SK-N-SH (cell line): ENCODE data around the gene PGBD2. TPM values are rescaled to one million over a fixed set of nuclear protein-coding genes. Genes with fewer than 3 reads are reported as not detected.

Experiments used
- CTCF ChIA-PET: fragments of 300-600, 350-600 bp; formaldehyde crosslinking; extraction: SDS; loops from one replicate; lab custom pipeline; 2021; lab: Yijun Ruan, JAX
- POLR2A ChIA-PET: fragments of 350-600 bp; sonication (Branson Sonifier 250); formaldehyde crosslinking; extraction: SDS; loops from one replicate; lab custom pipeline; 2020; ENCODE audit warnings: antibody characterized with exemption, inconsistent platforms; lab: Yijun Ruan, JAX
- DNase-seq: peaks from one replicate; pipeline ENCODE4 v3.0.0; 2012
- H2AFZ ChIP-seq: fragments of 200-600 bp; sonication (generic); 2 replicates; pipeline ENCODE4 v1.8.1; 2016; ENCODE audit warnings: antibody characterized with exemption, mild to moderate bottlenecking, low read depth
- H3F3A ChIP-seq: fragments of 200-600 bp; sonication (generic); replicated peaks from 2 replicates; pipeline ENCODE3; 2016; ENCODE audit warnings: antibody characterized with exemption, mild to moderate bottlenecking; ENCODE audit not compliant: insufficient read depth
- H3K27ac ChIP-seq, 2 experiments: fragments of 200-500 bp in 1 of 2; fragments of 200-600 bp in 1 of 2; sonication (Bioruptor generic) in 1 of 2; sonication (generic), shearing (Covaris generic) in 1 of 2; 2 replicates each; pipeline versions ENCODE4 v1.5.1 to v1.6.1; 2014 to 2016; ENCODE audit warnings: low read depth in 2 of 2, inconsistent platforms in 1 of 2, low read length in 1 of 2, mild to moderate bottlenecking in 1 of 2, mixed read lengths in 1 of 2
- H3K27me3 ChIP-seq: fragments of 200-600 bp; sonication (generic), shearing (Covaris generic); 2 replicates; pipeline ENCODE4 v1.6.1; 2016; ENCODE audit warnings: mixed run types; ENCODE audit not compliant: insufficient read depth
- H3K36me3 ChIP-seq, 2 experiments: fragments of 200-500 bp in 1 of 2; fragments of 200-600 bp in 1 of 2; sonication (Bioruptor generic) in 1 of 2; sonication (generic) in 1 of 2; replicated peaks in 1 of 2; 2 replicates each; pipeline versions ENCODE3 to v1.5.1; 2014 to 2016; ENCODE audit warnings: low read length in 1 of 2, mild to moderate bottlenecking in 1 of 2; ENCODE audit not compliant: insufficient read depth in 2 of 2, control insufficient read depth in 1 of 2
- H3K4me1 ChIP-seq, 2 experiments: fragments of 200-500 bp in 1 of 2; fragments of 200-600 bp in 1 of 2; sonication (Bioruptor generic) in 1 of 2; sonication (generic), shearing (Covaris generic) in 1 of 2; 2 replicates each; pipeline versions ENCODE4 v1.5.1 to v1.6.1; 2014 to 2016; ENCODE audit warnings: low read depth in 1 of 2, low read length in 1 of 2, mixed run types in 1 of 2; ENCODE audit not compliant: insufficient read depth in 2 of 2, control insufficient read depth in 1 of 2
- H3K4me2 ChIP-seq: fragments of 200-600 bp; sonication (generic), shearing (Covaris generic); 2 replicates; pipeline ENCODE4 v1.6.1; 2017; ENCODE audit warnings: mixed run types
- H3K4me3 ChIP-seq, 2 experiments: fragments of 200-500 bp in 1 of 2; fragments of 200-600 bp in 1 of 2; sonication (Bioruptor generic) in 1 of 2; sonication (generic), shearing (Covaris generic) in 1 of 2; 2 replicates each; pipeline versions ENCODE4 v1.5.1 to v1.8.1; 2014 to 2016; ENCODE audit warnings: low read depth in 2 of 2, inconsistent platforms in 1 of 2, low read length in 1 of 2, mild to moderate bottlenecking in 1 of 2, mixed read lengths in 1 of 2, moderate library complexity in 1 of 2
- H3K79me2 ChIP-seq: fragments of 200-600 bp; sonication (generic); 2 replicates; pipeline ENCODE4 v1.8.1; 2017; ENCODE audit warnings: mild to moderate bottlenecking; ENCODE audit not compliant: insufficient read depth
- H3K9ac ChIP-seq: fragments of 200-600 bp; sonication (generic); 2 replicates; pipeline ENCODE4 v1.6.1; 2017; ENCODE audit warnings: mixed run types
- H3K9me2 ChIP-seq: fragments of 200-600 bp; sonication (generic); 2 replicates; pipeline ENCODE4 v1.6.1; 2017; ENCODE audit warnings: mixed run types
- H3K9me3 ChIP-seq: fragments of 200-600 bp; sonication (generic); 2 replicates; pipeline ENCODE4 v1.6.1; 2017; ENCODE audit warnings: mixed run types, mild to moderate bottlenecking, moderate library complexity
- H4K20me1 ChIP-seq: fragments of 200-600 bp; sonication (generic); 2 replicates; pipeline ENCODE4 v1.6.1; 2017; ENCODE audit warnings: mild to moderate bottlenecking, mixed run types; ENCODE audit not compliant: insufficient read depth
- EP300 ChIP-seq, 2 experiments: IDR thresholded peaks; 2 replicates each; pipeline versions ENCODE4 v1.4.0 to v1.6.1; 2012; ENCODE audit warnings: borderline replicate concordance in 1 of 2, low read depth in 1 of 2, low read length in 1 of 2
- FOXJ3 ChIP-seq: sonication (generic); formaldehyde crosslinking; IDR thresholded peaks from 2 replicates; pipeline ENCODE4 v1.5.1; 2020; ENCODE audit warnings: mild to moderate bottlenecking, missing genetic modification reagents
- FOXM1 ChIP-seq: IDR thresholded peaks from 2 replicates; pipeline ENCODE4 v1.4.0; 2012; ENCODE audit warnings: low read depth, mild to moderate bottlenecking
- GABPA ChIP-seq: IDR thresholded peaks from 2 replicates; pipeline ENCODE4 v1.4.0; 2012; ENCODE audit warnings: low read depth, mild to moderate bottlenecking
- MAX ChIP-seq: IDR thresholded peaks from 2 replicates; pipeline ENCODE4 v1.4.0; 2012; ENCODE audit warnings: low read depth
- MEF2A ChIP-seq: IDR thresholded peaks from 2 replicates; pipeline ENCODE4 v1.4.0; 2012; ENCODE audit warnings: low read depth, borderline replicate concordance
- MXI1 ChIP-seq: IDR thresholded peaks from 2 replicates; pipeline ENCODE4 v1.6.1; 2012; ENCODE audit warnings: mild to moderate bottlenecking, low read depth, low read length, improper control_type of control experiment
- NFIC ChIP-seq: IDR thresholded peaks from 2 replicates; pipeline ENCODE4 v1.4.0; 2012; ENCODE audit warnings: borderline replicate concordance
- NRF1 ChIP-seq: IDR thresholded peaks from 2 replicates; pipeline ENCODE4 v1.6.1; 2012; ENCODE audit warnings: low read depth, mild to moderate bottlenecking, low read length
- POLR2AphosphoS5 ChIP-seq: IDR thresholded peaks from 2 replicates; pipeline ENCODE4 v1.6.1; 2012; ENCODE audit warnings: low read depth, low read length
- RAD21 ChIP-seq: IDR thresholded peaks from 2 replicates; pipeline ENCODE4 v1.6.1; 2012; ENCODE audit warnings: mild to moderate bottlenecking, low read length
- RCOR1 ChIP-seq: fragments of 150-350 bp; IDR thresholded peaks from 2 replicates; pipeline ENCODE4 v1.6.1; 2017; ENCODE audit warnings: antibody characterized with exemption, low read length
- REST ChIP-seq: IDR thresholded peaks from 2 replicates; pipeline ENCODE4 v1.6.1; 2012; ENCODE audit warnings: mild to moderate bottlenecking, low read depth, low read length, moderate library complexity
- RFX5 ChIP-seq: IDR thresholded peaks from 2 replicates; pipeline ENCODE4 v1.6.1; 2012; ENCODE audit warnings: mild to moderate bottlenecking, improper control_type of control experiment, low read length
- SIN3A ChIP-seq: IDR thresholded peaks from 2 replicates; pipeline ENCODE4 v1.6.1; 2012; ENCODE audit warnings: low read depth, mild to moderate bottlenecking, low read length, moderate library complexity, borderline replicate concordance
- SMC3 ChIP-seq: IDR thresholded peaks from 2 replicates; pipeline ENCODE4 v1.6.1; 2012; ENCODE audit warnings: low read depth, low read length, improper control_type of control experiment
- TAF1 ChIP-seq: IDR thresholded peaks from 2 replicates; pipeline ENCODE4 v1.6.1; 2012; ENCODE audit warnings: low read depth, mild to moderate bottlenecking, low read length, moderate library complexity, borderline replicate concordance
- TCF12 ChIP-seq: IDR thresholded peaks from 2 replicates; pipeline ENCODE4 v1.4.0; 2012
- TEAD4 ChIP-seq: IDR thresholded peaks from 2 replicates; pipeline ENCODE4 v1.4.0; 2012; ENCODE audit warnings: mild to moderate bottlenecking, borderline replicate concordance; ENCODE audit not compliant: insufficient read depth
- USF2 ChIP-seq: fragments of 150-350 bp; IDR thresholded peaks from 2 replicates; pipeline ENCODE4 v1.6.1; 2017; ENCODE audit warnings: antibody characterized with exemption, low read length, low read depth, borderline replicate concordance
- YY1 ChIP-seq: IDR thresholded peaks from 2 replicates; pipeline ENCODE4 v1.4.0; 2012; ENCODE audit warnings: low read depth, mild to moderate bottlenecking
- WGBS: methylation state at CpG from one replicate; pipeline ENCODE4 v1.1.6; 2017; ENCODE audit warnings: low lambda C conversion rate; 5-methylcytosine and 5-hydroxymethylcytosine counted together
- polyA plus RNA-seq, 3 experiments: library from polyadenylated mRNA; depleted of rRNA; stranded (reverse); fragments of >200 nt; gene quantifications; 2 replicates each; pipeline ENCODE4 v1.2.3, GENCODE V29; 2012
- TF ChIP-seq, protein P1 (sequence below): fragments of 150-350 bp; IDR thresholded peaks from 2 replicates; pipeline ENCODE4 v1.6.1; 2016; ENCODE audit warnings: mild to moderate bottlenecking, low read depth, low read length
- TF ChIP-seq, protein P2 (sequence below): IDR thresholded peaks from 2 replicates; pipeline ENCODE4 v1.4.0; 2012; ENCODE audit warnings: low read depth, borderline replicate concordance

PGBD2 gene
- polyA plus RNA-seq, 1 of the 3 experiments (the other 2 are of a cell fraction) = 6.4 TPM

DNA sequence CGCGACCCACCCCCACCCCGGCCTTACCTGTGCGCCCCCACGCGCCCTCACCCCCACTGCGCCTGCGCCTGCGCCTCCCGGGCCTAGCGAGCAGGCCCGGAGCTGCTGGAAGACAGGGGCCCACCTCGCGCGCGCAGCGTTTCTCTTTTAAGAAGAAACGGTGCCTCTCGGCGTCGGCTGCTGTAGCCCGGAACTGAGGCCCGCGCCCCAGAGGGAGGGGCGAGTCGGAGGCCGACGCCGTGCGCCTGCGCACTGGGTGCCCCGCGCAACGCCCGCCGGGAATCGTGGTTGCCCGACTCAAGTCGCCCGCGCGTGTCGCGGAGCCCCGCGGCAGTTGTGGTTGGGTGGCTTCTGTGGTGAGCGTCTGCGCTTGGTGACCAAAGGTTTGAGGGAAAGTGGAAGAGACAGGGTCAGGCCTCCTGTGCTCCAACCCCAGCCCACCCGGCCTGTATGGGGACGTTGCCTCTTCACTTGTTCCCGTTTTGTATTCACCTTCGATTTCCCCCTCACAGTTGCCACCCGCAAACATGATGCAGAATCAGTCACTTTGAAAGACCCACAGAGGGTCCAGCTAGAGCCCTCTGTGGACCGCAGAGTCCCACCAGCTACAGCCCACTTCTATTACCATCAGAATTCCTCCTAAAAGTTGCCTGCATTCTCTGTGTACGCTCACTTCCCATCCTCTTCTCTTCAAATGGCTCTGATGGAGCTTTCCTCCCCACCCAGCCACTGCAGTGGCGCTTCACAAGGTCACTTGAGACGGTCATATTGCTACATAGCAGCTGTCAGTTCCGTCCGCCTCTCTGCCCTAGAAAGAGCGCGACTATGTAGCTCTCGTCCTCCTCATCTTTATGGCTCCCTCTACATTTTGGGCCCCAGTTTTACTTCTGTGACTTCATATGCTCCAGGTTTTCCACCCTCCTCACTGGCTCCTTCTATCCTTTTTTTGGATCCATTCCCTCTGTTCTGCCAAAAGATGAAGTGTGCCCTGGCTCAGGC lies 46.8 kb upstream of the PGBD2 start, which contains the start of gene ZNF692:
TSS of gene ZNF692 (minus strand) at position 195 of the 999 bp plus-strand sequence. CDS start 776 bp downstream, outside the sequence.
- Histone ChIP-seq H3K4me1 (peaks cover 13 to 31% of the 10 kb centered on the region in 2 experiments; a peak in 3 of 4 replicates), H3K27me3 (no peaks in the 10 kb centered on the region), H3K4me3 (peak within 1 kb of the TSS; percentile 62 to 66), H3K9me3 (no peaks in the 10 kb centered on the region), H3K79me2 (peaks cover 10% of the 10 kb centered on the region; the same call in 1 of the 2 replicates), H3K9me2 (no peaks in the 10 kb centered on the region), H3K27ac (peak within 1 kb of the TSS; percentile 32 to 89), H3K4me2 (peak within 1 kb of the TSS; percentile 94), H3K9ac (peak within 1 kb of the TSS; percentile 70), H3K36me3 (peaks cover 8 to 13% of the 10 kb centered on the region in 2 experiments), H2AFZ (peak within 1 kb of the TSS; percentile 92), H4K20me1 (no peaks in the 10 kb centered on the region), H3F3A (no peaks in the 10 kb centered on the region)
- ChIA-PET CTCF (interaction anchor here (0.7 to 3.8 kb wide), 15 partner anchors 13 to 60 kb away, joined by 3 to 33 read pairs (median 5); partner anchors contain the start of genes SH3BP5L and ZNF672), POLR2A (interaction anchor here (0.9 to 2.8 kb wide), 6 partner anchors 9 to 44 kb away, joined by 3 to 23 read pairs (median 6); partner anchors contain the start of genes SH3BP5L and ZNF672)
- DNase-seq = peak; percentile 97
- 23% methylated on average over 27 of the region's 62 CpGs for WGBS
- no peak for TF ChIP-seq NFIC
- no peak for TF ChIP-seq MEF2A
- TF ChIP-seq, protein P1, sequence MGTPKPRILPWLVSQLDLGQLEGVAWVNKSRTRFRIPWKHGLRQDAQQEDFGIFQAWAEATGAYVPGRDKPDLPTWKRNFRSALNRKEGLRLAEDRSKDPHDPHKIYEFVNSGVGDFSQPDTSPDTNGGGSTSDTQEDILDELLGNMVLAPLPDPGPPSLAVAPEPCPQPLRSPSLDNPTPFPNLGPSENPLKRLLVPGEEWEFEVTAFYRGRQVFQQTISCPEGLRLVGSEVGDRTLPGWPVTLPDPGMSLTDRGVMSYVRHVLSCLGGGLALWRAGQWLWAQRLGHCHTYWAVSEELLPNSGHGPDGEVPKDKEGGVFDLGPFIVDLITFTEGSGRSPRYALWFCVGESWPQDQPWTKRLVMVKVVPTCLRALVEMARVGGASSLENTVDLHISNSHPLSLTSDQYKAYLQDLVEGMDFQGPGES = no peak
- peak; percentile 59 for TF ChIP-seq GABPA
- no peak for TF ChIP-seq YY1
- TF ChIP-seq SMC3 = no peak
- TF ChIP-seq RCOR1 = no peak
- peak; percentile 93 for TF ChIP-seq NRF1
- TF ChIP-seq TEAD4 = no peak
- peak; percentile 25; the same call in 1 of the 2 replicates for TF ChIP-seq SIN3A
- no peak for TF ChIP-seq EP300 (IDR thresholded peaks at IDR 0.05; ENCODE audit: borderline replicate concordance in 1 of 2, low read depth in 1 of 2, low read length in 1 of 2)
- peak; percentile 94 for TF ChIP-seq POLR2AphosphoS5
- peak; percentile 28; the same call in 1 of the 2 replicates for TF ChIP-seq REST
- TF ChIP-seq, protein P2, sequence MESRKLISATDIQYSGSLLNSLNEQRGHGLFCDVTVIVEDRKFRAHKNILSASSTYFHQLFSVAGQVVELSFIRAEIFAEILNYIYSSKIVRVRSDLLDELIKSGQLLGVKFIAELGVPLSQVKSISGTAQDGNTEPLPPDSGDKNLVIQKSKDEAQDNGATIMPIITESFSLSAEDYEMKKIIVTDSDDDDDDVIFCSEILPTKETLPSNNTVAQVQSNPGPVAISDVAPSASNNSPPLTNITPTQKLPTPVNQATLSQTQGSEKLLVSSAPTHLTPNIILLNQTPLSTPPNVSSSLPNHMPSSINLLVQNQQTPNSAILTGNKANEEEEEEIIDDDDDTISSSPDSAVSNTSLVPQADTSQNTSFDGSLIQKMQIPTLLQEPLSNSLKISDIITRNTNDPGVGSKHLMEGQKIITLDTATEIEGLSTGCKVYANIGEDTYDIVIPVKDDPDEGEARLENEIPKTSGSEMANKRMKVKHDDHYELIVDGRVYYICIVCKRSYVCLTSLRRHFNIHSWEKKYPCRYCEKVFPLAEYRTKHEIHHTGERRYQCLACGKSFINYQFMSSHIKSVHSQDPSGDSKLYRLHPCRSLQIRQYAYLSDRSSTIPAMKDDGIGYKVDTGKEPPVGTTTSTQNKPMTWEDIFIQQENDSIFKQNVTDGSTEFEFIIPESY = no peak
- no peak for TF ChIP-seq FOXJ3
- TF ChIP-seq MAX = peak; percentile 98
- TF ChIP-seq MXI1 = no peak; the same call in 1 of the 2 replicates
- no peak for TF ChIP-seq RAD21
- peak; percentile 88 for TF ChIP-seq RFX5
- no peak for TF ChIP-seq USF2
- TF ChIP-seq TAF1 = peak; percentile 64; the same call in 1 of the 2 replicates
- no peak; the same call in 1 of the 2 replicates for TF ChIP-seq TCF12
- no peak for TF ChIP-seq FOXM1
